Subcutaneous abdominal adipose tissue (tissue), 5 donors: Measurements from ENCODE around the gene WDR59.
A peak's percentile ranks its signal among the peaks of the same experiment; 100 is the strongest.
"Not testable (repeated sequence)": the region's sequence is repeated elsewhere in the genome, so short reads cannot be mapped to it uniquely, and the experiment has no call there.

ENCODE experiments used
- H3K27ac ChIP-seq: one replicate; pipeline ENCODE4 v1.7.0; 2013; ENCODE audit warnings: low read depth, mild to moderate bottlenecking, inconsistent platforms, low read length, moderate library complexity
- H3K27me3 ChIP-seq, 5 donors: one replicate each; pipeline ENCODE4 v1.7.0; 2013; ENCODE audit warnings: low read length in 5 of 5, inconsistent platforms in 1 of 5; ENCODE audit not compliant: control insufficient read depth in 5 of 5, insufficient read depth in 4 of 5
- H3K36me3 ChIP-seq, 5 donors: one replicate each; pipeline ENCODE4 v1.7.0; 2013; ENCODE audit warnings: low read length in 5 of 5; ENCODE audit not compliant: control insufficient read depth in 5 of 5, insufficient read depth in 5 of 5
- H3K4me1 ChIP-seq, 5 donors: one replicate each; pipeline ENCODE4 v1.7.0; 2013; ENCODE audit warnings: low read length in 5 of 5, mild to moderate bottlenecking in 3 of 5, moderate library complexity in 1 of 5; ENCODE audit not compliant: control insufficient read depth in 5 of 5, insufficient read depth in 5 of 5
- H3K4me3 ChIP-seq, 5 donors: one replicate each; pipeline ENCODE4 v1.7.0; 2013; ENCODE audit warnings: low read length in 5 of 5, low read depth in 1 of 5
- H3K9ac ChIP-seq, 5 donors: one replicate each; pipeline ENCODE4 v1.7.0; 2013; ENCODE audit warnings: low read length in 5 of 5, mild to moderate bottlenecking in 4 of 5, moderate library complexity in 3 of 5
- H3K9me3 ChIP-seq, 5 donors: one replicate each; pipeline ENCODE4 v1.7.0; 2013; ENCODE audit warnings: low read length in 5 of 5; ENCODE audit not compliant: control insufficient read depth in 5 of 5
- donor health status: healthy.
- donor health status: healthy.
- donor health status: healthy.
- donor health status: healthy.
- donor health status: healthy.

Gene WDR59

DNA sequence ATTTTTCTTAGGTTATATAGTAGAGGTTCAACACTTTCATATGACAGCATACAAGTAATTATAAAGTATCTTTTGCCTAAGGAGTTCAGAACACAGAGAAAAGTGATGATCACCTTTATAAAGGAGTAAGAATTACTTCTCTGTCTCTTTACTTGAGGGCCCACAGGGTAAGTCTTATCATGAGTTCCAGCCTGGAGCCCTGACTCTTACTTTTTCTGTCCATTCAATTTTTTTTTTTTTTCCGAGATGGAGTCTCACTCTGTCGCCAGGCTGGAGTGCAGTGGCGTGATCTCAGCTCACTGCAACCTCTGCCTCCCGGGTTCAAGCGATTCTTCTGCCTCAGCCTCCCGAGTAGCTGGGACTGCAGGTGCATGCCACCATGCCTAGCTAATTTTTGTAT lies 28.2 kb upstream of the WDR59 start:
- H3K36me3 ChIP-seq, H3K27me3 ChIP-seq, H3K4me3 ChIP-seq, H3K9me3 ChIP-seq: not testable (repeated sequence)
- H3K4me1 ChIP-seq, result peaks cover 9 to 36% (median 34%) of the 10 kb centered on the region in 5 donors
- peak overlapping the region in 1 of 5 donors; percentile 65 for H3K9ac ChIP-seq
- peak overlapping the region; percentile 91 for H3K27ac ChIP-seq

DNA sequence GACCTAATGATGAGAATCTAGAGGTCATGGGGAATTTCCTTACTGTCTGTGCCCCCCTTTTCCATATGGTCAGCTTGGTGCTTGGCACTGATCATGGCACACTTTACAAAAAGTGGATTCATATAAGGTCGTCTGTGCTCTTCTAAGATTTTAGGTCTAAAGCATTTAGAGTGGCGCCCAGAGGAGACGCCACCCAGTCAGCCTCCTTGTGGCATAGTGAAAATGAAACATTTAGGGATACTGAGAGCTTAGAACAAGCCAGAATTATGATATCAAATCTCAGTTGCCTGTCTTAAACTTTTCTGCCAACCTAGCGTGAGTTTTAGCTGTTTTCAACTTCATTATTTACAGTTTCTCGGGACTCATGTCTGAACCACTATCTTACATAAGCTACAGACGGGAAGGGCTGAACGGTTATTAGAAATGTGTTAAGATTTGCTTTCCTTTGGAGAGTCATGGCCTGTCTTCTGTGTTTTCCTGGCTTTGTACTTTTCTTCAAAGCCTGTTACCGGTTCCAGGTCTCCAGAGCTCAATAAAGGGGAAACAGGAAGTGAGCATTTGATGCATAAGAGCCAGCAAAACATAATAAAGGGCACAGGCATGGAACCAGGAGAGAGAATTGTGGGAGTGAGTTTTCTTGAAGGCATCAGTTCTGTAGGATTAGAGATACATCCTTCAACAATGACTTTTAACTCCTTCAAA lies 27.6 kb upstream of the WDR59 start:
- Histone ChIP-seq H3K27me3 (no peaks in the 10 kb centered on the region), H3K27ac (peak overlapping the region; percentile 91), H3K9ac (peak overlapping the region in 4 of 5 donors; percentile 30 to 81 (median 52)), H3K36me3 (no peaks in the 10 kb centered on the region), H3K9me3 (no peaks in the 10 kb centered on the region), H3K4me1 (peaks cover 9 to 32% (median 30%) of the 10 kb centered on the region in 5 donors), H3K4me3 (peak overlapping the region in 4 of 5 donors; percentile 12 to 33 (median 22))

GRCh38 chr16:75011634-75012307 lies 26.8 kb upstream of the WDR59 start:
- Histone ChIP-seq H3K9me3 (no peaks in the 10 kb centered on the region), H3K4me3 (peak overlapping the region in 4 of 5 donors; percentile 12 to 33 (median 22)), H3K36me3 (no peaks in the 10 kb centered on the region), H3K27me3 (no peaks in the 10 kb centered on the region), H3K4me1 (peaks cover 9 to 30% (median 30%) of the 10 kb centered on the region in 5 donors), H3K9ac (peak overlapping the region in 4 of 5 donors; percentile 39 to 81 (median 70)), H3K27ac (peak overlapping the region; percentile 91)

DNA sequence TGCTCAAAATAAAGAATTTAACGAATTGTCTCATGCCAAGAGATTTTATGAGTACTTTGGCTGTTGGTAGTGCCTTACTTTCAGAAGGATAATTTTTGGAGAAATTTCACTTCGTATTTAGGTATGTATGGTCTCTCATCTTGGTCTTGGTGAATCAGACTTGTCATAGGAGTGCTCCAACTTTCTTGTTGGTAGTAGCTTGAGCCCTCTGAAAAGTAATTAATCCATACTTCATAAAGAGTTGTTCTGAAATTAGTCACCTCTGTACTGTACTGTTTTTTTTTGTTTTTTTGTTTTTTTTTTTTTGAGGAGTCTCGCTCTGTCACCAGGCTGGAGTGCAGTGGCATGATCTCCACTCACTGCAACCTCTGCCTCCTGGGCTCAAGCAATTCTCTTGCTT lies 25.5 kb upstream of the WDR59 start:
- peak overlapping the region; percentile 91 for H3K27ac ChIP-seq
- H3K9me3 ChIP-seq, result no peaks in the 10 kb centered on the region
- H3K27me3 ChIP-seq, result no peaks in the 10 kb centered on the region
- H3K36me3 ChIP-seq, result no peaks in the 10 kb centered on the region
- H3K4me1 ChIP-seq, result peaks cover 9 to 30% (median 30%) of the 10 kb centered on the region in 5 donors
- no peak overlapping the region for H3K4me3 ChIP-seq
- no peak overlapping the region for H3K9ac ChIP-seq

GRCh38 chr16:75007443-75007842 lies 22.5 kb upstream of the WDR59 start:
- H3K36me3 ChIP-seq, result peaks cover 0 to 5% (median 0%) of the 10 kb centered on the region in 5 donors
- H3K9me3 ChIP-seq, result no peaks in the 10 kb centered on the region
- peaks cover 8 to 25% (median 24%) of the 10 kb centered on the region in 5 donors for H3K4me1 ChIP-seq
- no peak overlapping the region for H3K9ac ChIP-seq
- H3K27me3 ChIP-seq, result no peaks in the 10 kb centered on the region
- H3K27ac ChIP-seq, result no peak overlapping the region
- no peak overlapping the region for H3K4me3 ChIP-seq

GRCh38 chr16:75005697-75006096 lies 20.8 kb upstream of the WDR59 start:
- Histone ChIP-seq H3K4me3 (no peak overlapping the region), H3K9me3 (no peaks in the 10 kb centered on the region), H3K27me3 (no peaks in the 10 kb centered on the region), H3K27ac (no peak overlapping the region), H3K4me1 (peaks cover 0 to 25% (median 23%) of the 10 kb centered on the region in 5 donors), H3K36me3 (peaks cover 0 to 5% (median 0%) of the 10 kb centered on the region in 5 donors), H3K9ac (no peak overlapping the region)

DNA sequence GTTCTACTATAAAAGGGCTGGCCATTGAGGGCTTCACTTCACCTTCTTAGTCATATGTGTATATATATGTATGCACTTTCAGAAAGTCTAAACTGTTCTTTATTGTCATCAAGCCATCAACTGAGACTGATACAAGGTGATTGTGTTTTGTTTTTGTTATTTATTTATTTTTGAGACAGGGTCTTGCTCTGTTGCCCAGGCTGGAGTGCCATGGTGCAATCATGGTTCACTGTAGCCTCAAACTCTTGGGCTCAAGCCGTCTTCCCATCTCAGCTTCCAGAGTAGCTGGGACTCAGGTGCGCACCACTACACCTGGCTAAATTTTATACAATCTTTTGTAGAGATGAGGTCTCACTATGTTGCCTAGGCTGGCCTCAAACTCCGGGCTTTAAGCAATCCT lies 19.5 kb upstream of the WDR59 start:
- Histone ChIP-seq H3K4me3 (no peak overlapping the region), H3K36me3 (peaks cover 0 to 5% (median 0%) of the 10 kb centered on the region in 5 donors), H3K9me3 (no peaks in the 10 kb centered on the region), H3K27me3 (no peaks in the 10 kb centered on the region), H3K27ac (no peak overlapping the region), H3K9ac (no peak overlapping the region), H3K4me1 (peaks cover 3 to 32% (median 27%) of the 10 kb centered on the region in 5 donors)

DNA sequence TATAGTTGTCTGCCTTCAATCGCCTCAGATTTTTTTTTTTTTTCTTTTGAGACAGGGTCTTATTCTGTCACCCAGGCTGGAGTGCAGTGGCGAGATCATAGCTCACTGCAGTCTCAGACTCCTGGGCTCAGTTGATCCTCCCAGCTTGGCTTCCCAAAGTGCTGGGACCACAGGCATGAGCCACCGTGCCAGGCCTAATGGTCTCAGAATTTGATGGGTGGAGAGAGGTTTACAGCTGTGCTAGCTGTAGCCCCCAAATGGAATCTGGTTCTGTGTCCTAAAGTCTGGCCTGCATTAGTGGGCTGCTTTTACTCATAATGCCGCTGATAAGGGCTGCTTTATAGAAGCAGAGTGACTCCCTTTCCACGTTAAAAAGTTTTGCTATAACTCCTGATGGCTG lies 19.0 kb upstream of the WDR59 start:
- H3K27me3 ChIP-seq, result no peaks in the 10 kb centered on the region
- H3K9me3 ChIP-seq, result no peaks in the 10 kb centered on the region
- H3K36me3 ChIP-seq, result peaks cover 0 to 5% (median 0%) of the 10 kb centered on the region in 5 donors
- no peak overlapping the region for H3K4me3 ChIP-seq
- no peak overlapping the region for H3K27ac ChIP-seq
- H3K4me1 ChIP-seq, result peaks cover 3 to 33% (median 27%) of the 10 kb centered on the region in 5 donors
- no peak overlapping the region for H3K9ac ChIP-seq

- H3K4me1 ChIP-seq, result peaks cover 3 to 38% (median 33%) of the 10 kb centered on the region in 5 donors
- no peak overlapping the region for H3K4me3 ChIP-seq
- no peak overlapping the region for H3K27ac ChIP-seq
- peaks cover 0 to 5% (median 0%) of the 10 kb centered on the region in 5 donors for H3K36me3 ChIP-seq
- H3K27me3 ChIP-seq, result no peaks in the 10 kb centered on the region
- no peak overlapping the region for H3K9ac ChIP-seq
- H3K9me3 ChIP-seq, result no peaks in the 10 kb centered on the region
Observed at GRCh38 chr16:75002474-75002873, 17.6 kb upstream of the WDR59 start.

DNA sequence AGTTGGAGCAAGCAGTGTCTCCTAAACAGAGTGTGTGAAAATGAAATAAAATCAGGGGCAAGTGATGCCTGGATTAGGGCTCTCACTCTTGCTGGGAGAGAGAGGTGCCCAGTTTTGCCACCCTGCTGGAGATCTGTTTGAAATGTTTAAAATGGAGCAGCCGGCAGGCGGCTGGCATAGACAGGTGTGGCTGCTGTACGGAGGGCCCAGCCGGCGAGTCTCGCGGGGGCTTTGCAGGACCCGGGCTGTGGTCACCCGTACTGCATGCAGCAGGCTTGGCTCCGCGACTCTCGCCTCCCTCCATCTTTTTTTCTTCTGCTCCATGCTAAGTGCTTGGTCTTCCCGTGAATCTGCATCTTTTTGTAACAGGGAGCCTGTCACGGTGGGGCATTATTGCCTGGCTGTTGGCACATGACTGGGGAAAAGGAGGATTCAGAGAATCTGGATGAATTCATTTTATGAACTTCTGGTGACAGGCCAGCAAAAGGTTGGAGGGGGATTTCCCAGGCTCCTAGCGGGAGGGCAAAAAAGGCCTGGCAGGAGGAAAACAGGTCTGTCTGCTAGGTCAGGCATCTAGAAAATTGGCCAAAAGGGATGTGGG lies 15.7 kb upstream of the WDR59 start:
- Histone ChIP-seq H3K4me3 (peak overlapping the region; percentile 80 to 88 (median 85)), H3K27me3 (no peaks in the 10 kb centered on the region), H3K9me3 (no peaks in the 10 kb centered on the region), H3K36me3 (peaks cover 0 to 5% (median 0%) of the 10 kb centered on the region in 5 donors), H3K9ac (peak overlapping the region; percentile 38 to 81 (median 57)), H3K4me1 (peaks cover 3 to 38% (median 33%) of the 10 kb centered on the region in 5 donors), H3K27ac (peak overlapping the region; percentile 46)
